WTC11 (cell line): ENCODE measurements around the gene RENBP. TPM values are rescaled to one million over a fixed set of nuclear protein-coding genes. Genes with fewer than 3 reads are reported as not detected.

Experiments
- ATAC-seq: fragments of 200-7000 bp; cut with Tn5 transposase; 2 replicates; pipeline ENCODE4 v1.10.0; 2021; ENCODE audit warnings: mild to moderate bottlenecking, moderate library complexity
- CTCF ChIA-PET: fragments of 300-600 bp; sonication (Branson Sonifier 250); formaldehyde crosslinking; loops from one replicate; lab custom pipeline; 2021; ENCODE audit warnings: antibody characterized with exemption; lab: Charles Lee
- POLR2A ChIA-PET: fragments of 350-600 bp; sonication (Branson Sonifier 250); formaldehyde crosslinking; loops from one replicate; lab custom pipeline; 2021; ENCODE audit warnings: antibody characterized with exemption; lab: Charles Lee
- DNase-seq: peaks from one replicate; pipeline ENCODE4 v3.0.0; 2021; ENCODE audit warnings: low spot score
- H3K27ac Mint-ChIP-seq: 2 replicates; pipeline ENCODE4 v1.8.0; 2021; ENCODE audit warnings: mixed read lengths
- H3K27me3 Mint-ChIP-seq: 2 replicates; pipeline ENCODE4 v1.8.0; 2021; ENCODE audit warnings: low read depth, mild to moderate bottlenecking, moderate library complexity, mixed read lengths
- H3K36me3 Mint-ChIP-seq: 2 replicates; pipeline ENCODE4 v1.8.0; 2021; ENCODE audit warnings: mixed read lengths
- H3K4me1 Mint-ChIP-seq: 2 replicates; pipeline ENCODE4 v1.8.0; 2022; ENCODE audit warnings: mixed read lengths
- H3K4me3 Mint-ChIP-seq: 2 replicates; pipeline ENCODE4 v1.8.0; 2021; ENCODE audit warnings: mild to moderate bottlenecking, moderate library complexity, mixed read lengths
- H3K9me3 Mint-ChIP-seq: 2 replicates; pipeline ENCODE4 v1.8.0; 2021; ENCODE audit warnings: mixed read lengths
- ATF1 ChIP-seq: sonication (generic); formaldehyde crosslinking; IDR thresholded peaks from 2 replicates; pipeline ENCODE4 v1.8.1; 2023; ENCODE audit warnings: mild to moderate bottlenecking, moderate library complexity, missing genetic modification reagents
- CREB1 ChIP-seq: sonication (generic); formaldehyde crosslinking; IDR thresholded peaks from 2 replicates; pipeline ENCODE4 v1.8.0; 2023; ENCODE audit warnings: mild to moderate bottlenecking, missing genetic modification reagents
- GABPB1 ChIP-seq: sonication (generic); formaldehyde crosslinking; IDR thresholded peaks from 2 replicates; pipeline ENCODE4 v1.8.1; 2023; ENCODE audit warnings: mild to moderate bottlenecking, missing genetic modification reagents
- HMGA2 ChIP-seq: fragments of 250-450 bp; sonication (Bioruptor Pico); IDR thresholded peaks from 2 replicates; pipeline ENCODE4 v1.4.0; 2021; ENCODE audit warnings: mild to moderate bottlenecking, moderate library complexity
- IRF2 ChIP-seq: sonication (generic); formaldehyde crosslinking; IDR thresholded peaks from 2 replicates; pipeline ENCODE4 v1.8.0; 2022; ENCODE audit warnings: low read depth, missing genetic modification reagents, borderline replicate concordance
- JAZF1 ChIP-seq: fragments of 250-450 bp; sonication (Bioruptor Pico); IDR thresholded peaks from 2 replicates; pipeline ENCODE4 v1.9.0; 2021; ENCODE audit warnings: moderate library complexity, mild to moderate bottlenecking, inconsistent platforms
- JUN ChIP-seq: sonication (generic); formaldehyde crosslinking; IDR thresholded peaks from 2 replicates; pipeline ENCODE4 v1.8.0; 2023; ENCODE audit warnings: mild to moderate bottlenecking, missing genetic modification reagents
- MXD4 ChIP-seq: fragments of 250-450 bp; sonication (Bioruptor Pico); IDR thresholded peaks from 2 replicates; pipeline ENCODE4 v1.8.0; 2021; ENCODE audit warnings: mild to moderate bottlenecking, moderate library complexity, borderline replicate concordance
- NR1H2 ChIP-seq: sonication (generic); formaldehyde crosslinking; IDR thresholded peaks from 2 replicates; pipeline ENCODE4 v1.9.0; 2021; ENCODE audit warnings: mild to moderate bottlenecking, moderate library complexity, missing genetic modification reagents
- PREB ChIP-seq: sonication (generic); formaldehyde crosslinking; IDR thresholded peaks from 2 replicates; pipeline ENCODE4 v1.8.1; 2022; ENCODE audit warnings: mild to moderate bottlenecking, missing genetic modification reagents, moderate library complexity, borderline replicate concordance
- SMAD4 ChIP-seq: sonication (generic); formaldehyde crosslinking; IDR thresholded peaks from 2 replicates; pipeline ENCODE4 v1.8.0; 2022; ENCODE audit warnings: mild to moderate bottlenecking, missing genetic modification reagents
- TEAD1 ChIP-seq: sonication (generic); formaldehyde crosslinking; IDR thresholded peaks from 2 replicates; pipeline ENCODE4 v1.8.0; 2022; ENCODE audit warnings: mild to moderate bottlenecking, missing genetic modification reagents
- ZMAT4 ChIP-seq: fragments of 250-450 bp; sonication (Bioruptor Pico); IDR thresholded peaks from 2 replicates; pipeline ENCODE4 v1.9.0; 2021; ENCODE audit warnings: mild to moderate bottlenecking
- ZNF121 ChIP-seq: sonication (generic); formaldehyde crosslinking; IDR thresholded peaks from 2 replicates; pipeline ENCODE4 v1.8.0; 2023; ENCODE audit warnings: missing genetic modification reagents
- ZNF219 ChIP-seq: sonication (generic); formaldehyde crosslinking; IDR thresholded peaks from 2 replicates; pipeline ENCODE4 v1.8.0; 2023; ENCODE audit warnings: missing genetic modification reagents, mild to moderate bottlenecking, borderline replicate concordance
- ZNF281 ChIP-seq: sonication (generic); formaldehyde crosslinking; IDR thresholded peaks from 2 replicates; pipeline ENCODE4 v1.8.0; 2023; ENCODE audit warnings: mild to moderate bottlenecking, missing genetic modification reagents
- ZNF423 ChIP-seq: fragments of 250-450 bp; sonication (Bioruptor Pico); IDR thresholded peaks from 2 replicates; pipeline ENCODE4 v2.1.2; 2022; ENCODE audit warnings: mild to moderate bottlenecking, moderate library complexity
- ZNF425 ChIP-seq: fragments of 250-450 bp; sonication (Bioruptor Pico); conservative IDR thresholded peaks from 2 replicates; pipeline ENCODE4 v1.9.0; 2021; ENCODE audit warnings: mild to moderate bottlenecking
- ZNF532 ChIP-seq: fragments of 250-450 bp; sonication (Bioruptor Pico); IDR thresholded peaks from 2 replicates; pipeline ENCODE4 v1.9.0; 2021; ENCODE audit warnings: mild to moderate bottlenecking, borderline replicate concordance
- total RNA-seq: library from RNA; stranded (reverse); gene quantifications from 3 replicates; pipeline ENCODE4 v1.2.3, GENCODE V29; 2021

The RENBP gene
- total RNA-seq, 1 experiment from 2014 or later: 14.0 TPM

- TF ChIP-seq ZNF425: no peak
- TF ChIP-seq ZNF532 (CRISPR knock-in tag): no peak
- no peak for TF ChIP-seq ZNF423 (CRISPR knock-in tag)
- TF ChIP-seq JAZF1: no peak
- no peak for TF ChIP-seq JUN (CRISPR knock-in tag)
- TF ChIP-seq IRF2: no peak
- TF ChIP-seq SMAD4 (CRISPR knock-in tag): no peak
- no peak for TF ChIP-seq ZNF219 (CRISPR knock-in tag)
These were observed 22.5 kb upstream of the RENBP start (continued) for GRCh38 chrX:153966841-153967535.

- TF ChIP-seq NR1H2 (no peak), TEAD1 (CRISPR knock-in tag) (no peak), ZMAT4 (CRISPR knock-in tag) (no peak), GABPB1 (CRISPR knock-in tag) (no peak), HMGA2 (no peak)
- ChIA-PET CTCF (interaction anchor here (0.8 to 3.7 kb wide), 4 partner anchors 19 to 280 kb away, joined by 3 to 12 read pairs (median 5); no protein-coding TSS in a partner anchor), POLR2A (no interaction called here)
- Mint-ChIP-seq H3K4me3 (no peak overlapping the region; the same call in 1 of the 2 replicates), H3K9me3 (no peaks in the 10 kb centered on the region), H3K4me1 (peaks cover 21% of the 10 kb centered on the region), H3K27ac (peak overlapping the region; percentile 60; the same call in 1 of the 2 replicates), H3K27me3 (no peaks in the 10 kb centered on the region), H3K36me3 (peaks cover under 1% of the 10 kb centered on the region)
- DNase-seq (no peak), ATAC-seq (no peak)
These were observed 21.8 kb upstream of the RENBP start for GRCh38 chrX:153966283-153966688.

- Mint-ChIP-seq H3K27ac (no peak overlapping the region), H3K9me3 (no peaks in the 10 kb centered on the region), H3K27me3 (no peaks in the 10 kb centered on the region), H3K4me3 (no peak overlapping the region), H3K4me1 (peaks cover 21% of the 10 kb centered on the region), H3K36me3 (peaks cover 9% of the 10 kb centered on the region)
- no peak for TF ChIP-seq ZNF121 (CRISPR knock-in tag)
- TF ChIP-seq PREB (CRISPR knock-in tag): no peak
- TF ChIP-seq JUN (CRISPR knock-in tag): no peak
- TF ChIP-seq MXD4 (CRISPR knock-in tag): no peak
- no peak for TF ChIP-seq ATF1
- no peak for TF ChIP-seq ZNF281 (CRISPR knock-in tag)
- no peak for TF ChIP-seq CREB1 (CRISPR knock-in tag)
- ChIA-PET CTCF (no interaction called here), POLR2A (no interaction called here)
- no peak for ATAC-seq
- DNase-seq: no peak
These were observed 21.0 kb upstream of the RENBP start for GRCh38 chrX:153965406-153965805.
